GM18867 (cell line): ENCODE measurements around the gene THAP10.
"Not testable (repeated sequence)": the region's sequence is repeated elsewhere in the genome, so short reads cannot be mapped to it uniquely, and the experiment has no call there.

ENCODE experiments used
- ATAC-seq: cut with Tn5 transposase; IDR thresholded peaks from one replicate; pipeline ENCODE4 v1.9.1; 2021; ENCODE audit warnings: mild to moderate bottlenecking, moderate library complexity; ENCODE audit not compliant: unreplicated experiment

The THAP10 gene

GRCh38 chr15:70879401-70879800 lies 12.8 kb downstream of the THAP10 start:
- ATAC-seq = no peak

GRCh38 chr15:70876683-70877082 lies 15.6 kb downstream of the THAP10 start:
- ATAC-seq = no peak

GRCh38 chr15:70876011-70876410 lies 16.2 kb downstream of the THAP10 start:
- ATAC-seq = peak; percentile 42

- no peak for ATAC-seq
These were observed 17.0 kb downstream of the THAP10 start for GRCh38 chr15:70875001-70875782.

GRCh38 chr15:70873232-70874054 lies 18.8 kb downstream of the THAP10 start:
- ATAC-seq = no peak

GRCh38 chr15:70871490-70871889 lies 20.7 kb downstream of the THAP10 start:
- not testable (repeated sequence) for ATAC-seq

- no peak for ATAC-seq
These were observed 22.2 kb downstream of the THAP10 start for GRCh38 chr15:70870051-70870450.

GRCh38 chr15:70869346-70869745 lies 22.9 kb downstream of the THAP10 start:
- ATAC-seq = no peak

GRCh38 chr15:70867911-70868467 lies 24.2 kb downstream of the THAP10 start:
- no peak for ATAC-seq

GRCh38 chr15:70866982-70867641 lies 25.1 kb downstream of the THAP10 start:
- ATAC-seq = no peak

- ATAC-seq = no peak
These were observed 28.6 kb downstream of the THAP10 start for GRCh38 chr15:70863450-70864218.

- no peak for ATAC-seq
These were observed 32.2 kb downstream of the THAP10 start for GRCh38 chr15:70859998-70860397.

GRCh38 chr15:70859322-70859908 lies 32.8 kb downstream of the THAP10 start:
- ATAC-seq = no peak

GRCh38 chr15:70858614-70859321 lies 33.5 kb downstream of the THAP10 start:
- ATAC-seq = not testable (repeated sequence)

GRCh38 chr15:70857562-70858285 lies 34.5 kb downstream of the THAP10 start:
- no peak for ATAC-seq

GRCh38 chr15:70856884-70857561 lies 35.2 kb downstream of the THAP10 start:
- ATAC-seq = no peak

GRCh38 chr15:70856177-70856883 lies 35.9 kb downstream of the THAP10 start:
- no peak for ATAC-seq

GRCh38 chr15:70855764-70856163 lies 36.5 kb downstream of the THAP10 start:
- no peak for ATAC-seq
